ENCODE measurements around the gene TFF1.

The TFF1 gene

DNA sequence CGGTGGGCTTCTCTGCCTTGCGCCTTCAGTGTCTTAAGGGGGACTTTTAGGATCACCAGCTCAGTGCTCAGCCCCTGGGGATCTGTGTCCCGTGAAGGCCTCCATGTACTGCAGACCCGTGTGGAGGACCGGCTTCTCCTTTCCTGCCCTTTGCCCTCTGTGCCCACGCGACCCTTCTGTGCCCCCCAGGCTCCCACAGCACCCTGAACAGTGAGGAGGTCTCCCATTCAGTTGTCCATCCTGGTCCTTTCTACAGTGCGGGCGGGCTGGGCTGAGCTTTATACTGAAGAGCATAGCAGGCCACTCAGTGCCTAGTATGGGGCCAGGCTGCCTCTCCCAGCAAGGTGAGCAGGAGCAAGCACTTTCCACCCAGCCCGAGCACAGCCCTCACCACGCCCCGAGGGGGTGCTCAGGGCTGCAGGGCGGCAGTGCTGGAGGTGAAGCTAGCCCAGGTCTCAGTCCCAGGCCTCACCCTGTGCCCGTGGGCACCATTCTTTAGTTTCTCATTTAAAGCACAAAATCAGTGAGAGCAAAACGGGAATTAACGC is 7.6 kb upstream of the TFF1 start:
- no peak for TF ChIP-seq FOXP2 (optimal IDR thresholded peaks at IDR 0.05; ENCODE audit: borderline replicate concordance, extremely low read depth, extremely low read length, insufficient read depth)
- no peak for TF ChIP-seq SIN3A (IDR thresholded peaks at IDR 0.05; ENCODE audit: borderline replicate concordance, insufficient read depth, low read length)
- TF ChIP-seq TAF1 (IDR thresholded peaks at IDR 0.05; ENCODE audit: borderline replicate concordance, insufficient read depth, low read length): no peak
- TF ChIP-seq REST (IDR thresholded peaks at IDR 0.05; ENCODE audit: insufficient read depth in 1 of 2, low read depth in 2 of 2, low read length in 2 of 2): no peak
- TF ChIP-seq POLR2AphosphoS5 (IDR thresholded peaks at IDR 0.05; ENCODE audit: low read depth, low read length): no peak

DNA sequence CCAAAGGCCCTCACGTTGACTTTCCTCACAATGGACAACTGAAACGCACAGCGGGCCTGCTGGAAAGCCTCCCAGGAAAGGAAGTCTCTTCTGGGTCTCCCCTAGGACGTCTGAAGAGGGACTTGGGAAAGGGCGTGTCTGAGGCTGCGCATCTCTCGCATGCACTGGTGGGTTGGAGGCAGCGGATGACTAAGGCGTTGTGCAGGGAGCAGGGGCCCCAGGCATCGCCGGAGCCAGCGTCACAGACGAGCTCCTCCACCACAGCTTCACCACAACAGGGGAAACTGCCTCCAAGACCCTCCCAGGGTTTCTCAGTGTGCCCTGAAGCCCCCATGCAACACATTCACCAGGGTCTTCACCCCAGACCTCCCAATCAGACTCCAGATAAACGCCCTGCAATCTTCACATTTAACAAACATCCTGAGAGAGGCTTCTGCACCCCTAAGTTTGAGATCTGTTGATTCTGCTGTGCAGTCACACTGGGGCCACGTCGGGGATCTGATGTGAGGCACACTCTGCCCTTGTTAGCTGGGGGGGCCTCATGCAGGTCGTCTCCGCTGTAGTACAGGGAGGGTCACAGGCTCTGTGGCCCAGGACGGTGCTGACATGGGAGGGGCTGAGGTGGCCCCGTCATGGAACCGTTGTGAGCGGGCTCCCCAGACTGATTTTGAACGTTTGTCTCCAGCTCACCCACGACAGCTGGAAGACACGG is 7.0 kb upstream of the TFF1 start:
- no peak for TF ChIP-seq TAF1 (IDR thresholded peaks at IDR 0.05; ENCODE audit: borderline replicate concordance, insufficient read depth, low read length)
- no peak for TF ChIP-seq REST (IDR thresholded peaks at IDR 0.05; ENCODE audit: insufficient read depth in 1 of 2, low read depth in 2 of 2, low read length in 2 of 2)
- TF ChIP-seq POLR2AphosphoS5 (IDR thresholded peaks at IDR 0.05; ENCODE audit: low read depth, low read length): no peak
- TF ChIP-seq FOXP2 (optimal IDR thresholded peaks at IDR 0.05; ENCODE audit: borderline replicate concordance, extremely low read depth, extremely low read length, insufficient read depth): no peak
- no peak for TF ChIP-seq SIN3A (IDR thresholded peaks at IDR 0.05; ENCODE audit: borderline replicate concordance, insufficient read depth, low read length)

- no peak for TF ChIP-seq FOXP2 (optimal IDR thresholded peaks at IDR 0.05; ENCODE audit: borderline replicate concordance, extremely low read depth, extremely low read length, insufficient read depth)
- TF ChIP-seq POLR2AphosphoS5 (IDR thresholded peaks at IDR 0.05; ENCODE audit: low read depth, low read length): no peak
- no peak for TF ChIP-seq TAF1 (IDR thresholded peaks at IDR 0.05; ENCODE audit: borderline replicate concordance, insufficient read depth, low read length)
- TF ChIP-seq REST (IDR thresholded peaks at IDR 0.05; ENCODE audit: insufficient read depth in 1 of 2, low read depth in 2 of 2, low read length in 2 of 2): no peak
- no peak for TF ChIP-seq SIN3A (IDR thresholded peaks at IDR 0.05; ENCODE audit: borderline replicate concordance, insufficient read depth, low read length)
Measured at GRCh38 chr21:42370894-42371654, 4.7 kb upstream of the TFF1 start.

GRCh38 chr21:42369821-42370220 is 3.5 kb upstream of the TFF1 start:
- TF ChIP-seq SIN3A (IDR thresholded peaks at IDR 0.05; ENCODE audit: borderline replicate concordance, insufficient read depth, low read length) (no peak), TAF1 (IDR thresholded peaks at IDR 0.05; ENCODE audit: borderline replicate concordance, insufficient read depth, low read length) (no peak), POLR2AphosphoS5 (IDR thresholded peaks at IDR 0.05; ENCODE audit: low read depth, low read length) (no peak), FOXP2 (optimal IDR thresholded peaks at IDR 0.05; ENCODE audit: borderline replicate concordance, extremely low read depth, extremely low read length, insufficient read depth) (no peak), REST (IDR thresholded peaks at IDR 0.05; ENCODE audit: insufficient read depth in 1 of 2, low read depth in 2 of 2, low read length in 2 of 2) (no peak)
